HG02642 (cell line): Measurements from ENCODE around the gene STPG4.

Experiments used
- ATAC-seq: cut with Tn5 transposase; IDR thresholded peaks from one replicate; pipeline ENCODE4 v1.9.1; 2021; ENCODE audit warnings: mild to moderate bottlenecking; ENCODE audit not compliant: unreplicated experiment, poor library complexity

STPG4 gene

DNA sequence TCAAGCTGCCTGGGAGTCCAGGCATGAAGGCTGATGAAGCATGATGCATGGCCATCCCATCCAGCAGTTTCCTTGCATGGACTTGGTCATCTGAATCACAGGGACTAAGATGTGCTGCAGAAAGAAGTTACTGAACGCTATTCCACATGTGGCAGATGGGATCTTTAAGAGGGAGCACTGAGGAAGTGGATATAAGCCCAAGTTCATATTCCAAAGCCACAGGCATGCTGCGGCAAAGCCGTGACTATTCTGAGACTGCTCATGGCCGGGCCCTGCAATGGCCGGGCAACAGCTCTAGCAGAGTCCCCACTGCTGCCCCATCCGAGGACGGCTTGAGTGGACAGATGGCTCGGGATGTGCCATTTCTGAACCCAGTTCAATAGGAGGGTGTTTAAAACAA is 61.5 kb downstream of the STPG4 start:
- ATAC-seq = no peak

DNA sequence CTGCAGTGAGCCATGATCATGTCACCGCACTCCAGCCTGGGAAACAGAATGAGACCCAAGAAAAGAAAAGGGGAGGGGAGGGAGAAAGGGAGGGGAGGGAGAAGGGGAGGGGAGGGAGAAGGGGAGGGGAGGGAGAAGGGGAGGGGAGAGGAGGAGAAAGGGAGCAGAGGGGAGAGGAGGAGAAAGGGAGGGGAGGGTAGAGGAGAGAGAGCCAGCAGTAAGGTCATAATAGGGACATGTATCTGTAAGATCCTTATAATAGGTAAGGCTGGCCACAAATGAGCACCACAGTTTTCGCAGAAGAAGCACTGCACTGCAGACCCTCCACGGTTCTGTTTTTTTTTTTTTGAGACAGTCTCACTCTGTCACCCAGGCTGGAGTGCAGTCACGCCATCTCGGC is 62.6 kb downstream of the STPG4 start:
- ATAC-seq = no peak

DNA sequence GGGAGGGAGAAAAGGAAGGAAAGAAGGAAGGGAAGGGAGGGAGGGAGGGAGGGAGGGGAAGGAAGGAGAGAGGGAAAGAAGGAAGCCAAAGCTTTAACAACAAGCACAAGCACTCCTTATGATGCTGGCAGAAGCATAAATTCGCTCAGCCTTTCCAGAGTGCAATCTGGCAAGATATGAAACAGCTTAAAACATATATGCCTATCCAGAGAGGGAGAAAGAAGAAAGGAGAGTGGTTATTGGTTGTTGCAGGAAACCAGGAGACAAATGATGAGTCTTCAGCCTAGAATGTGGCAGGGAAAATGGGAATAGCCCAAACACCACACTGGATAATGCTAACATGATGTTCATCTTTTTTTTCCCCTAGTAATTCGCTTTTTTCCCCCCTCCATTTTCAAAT is 64.0 kb downstream of the STPG4 start:
- no peak for ATAC-seq

DNA sequence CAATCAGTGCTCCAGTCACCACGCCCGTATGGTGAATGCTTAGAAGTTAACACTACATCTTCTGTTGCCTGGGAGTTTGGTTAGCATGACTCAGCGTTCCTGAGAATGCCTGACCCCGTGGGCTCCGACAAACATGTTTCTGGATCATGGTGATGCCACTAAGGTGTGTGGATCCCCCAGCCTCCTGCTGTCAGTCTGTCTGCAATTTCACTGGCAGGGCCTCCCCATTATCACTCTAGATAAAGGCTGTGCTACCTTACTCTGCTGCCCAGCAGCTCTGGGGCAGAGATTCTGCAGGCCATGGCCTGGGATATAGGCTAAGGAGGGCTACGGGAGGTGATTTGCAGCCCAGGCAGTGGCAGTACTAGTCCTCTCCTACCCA is 66.0 kb downstream of the STPG4 start:
- ATAC-seq = no peak

DNA sequence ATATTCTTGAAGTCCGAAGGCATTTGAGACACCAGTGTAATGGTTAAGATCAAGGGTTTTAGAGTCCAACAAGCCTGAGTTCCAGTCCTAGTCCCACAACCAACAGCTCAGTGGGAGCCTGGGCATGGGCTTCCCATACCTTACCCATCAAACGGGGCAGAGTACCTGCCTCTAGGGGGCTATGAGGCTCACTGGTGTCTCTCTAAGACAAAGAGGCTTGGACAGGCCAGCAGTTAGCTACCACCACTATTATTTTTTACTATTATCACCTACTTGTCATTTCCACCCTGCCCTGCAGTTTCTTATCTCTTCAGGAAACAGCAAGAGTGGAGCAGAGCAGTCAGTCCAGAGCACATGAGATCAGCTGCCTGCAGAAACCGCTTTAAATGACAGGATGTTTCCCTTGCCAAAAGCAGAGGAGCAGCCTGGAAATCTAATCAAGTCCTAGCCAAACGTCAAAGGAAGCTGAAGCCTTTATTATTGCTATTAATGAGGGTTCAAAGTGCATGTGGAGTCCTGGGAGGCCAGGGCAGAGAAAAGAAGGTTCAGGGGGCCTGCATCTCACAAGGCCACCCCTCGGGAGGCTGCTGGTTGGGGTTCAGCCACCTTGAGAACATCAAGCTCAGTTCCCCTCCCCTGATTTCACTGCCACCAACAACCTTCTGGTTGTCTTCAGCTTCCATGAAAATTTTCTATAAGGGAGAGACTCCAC is 66.6 kb downstream of the STPG4 start:
- ATAC-seq = no peak

DNA sequence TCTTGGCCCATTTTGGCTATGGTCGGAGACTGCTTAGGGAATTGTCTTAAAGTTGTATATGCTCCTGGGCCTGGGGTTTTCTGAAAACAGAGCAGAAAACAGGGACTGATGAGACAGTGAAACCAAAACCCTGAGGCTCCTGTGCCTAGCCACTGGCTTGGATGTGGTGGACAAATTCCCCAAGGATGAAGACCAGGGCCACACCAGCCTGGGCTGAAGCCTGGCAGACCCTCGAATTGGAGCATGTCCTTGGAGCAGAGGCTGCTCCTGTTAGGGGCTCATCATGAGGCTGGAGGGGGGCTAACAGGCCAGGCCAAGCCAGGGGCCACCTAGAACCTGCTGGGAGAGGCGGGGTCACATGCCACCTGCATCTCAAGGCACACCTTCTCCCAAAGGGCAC is 68.1 kb downstream of the STPG4 start:
- ATAC-seq = no peak

DNA sequence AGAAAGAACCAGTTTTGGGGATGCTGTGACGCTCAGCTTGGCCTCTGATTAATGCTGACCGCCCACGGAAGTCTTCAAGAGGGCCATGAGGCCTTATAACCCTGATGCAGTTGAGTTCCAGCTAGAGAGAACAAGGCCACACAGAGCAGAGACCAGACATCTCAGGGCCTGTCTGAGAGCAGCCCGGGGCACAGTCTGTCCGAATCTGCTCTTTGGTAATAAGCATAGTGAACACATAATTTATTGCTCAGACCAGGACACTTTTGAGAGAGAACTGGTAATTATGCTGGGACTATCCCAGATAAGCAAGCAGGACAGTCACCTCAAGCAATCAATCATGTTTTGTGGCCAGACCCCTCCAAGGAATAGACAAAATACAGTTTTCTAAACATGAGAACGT is 68.5 kb downstream of the STPG4 start:
- no peak for ATAC-seq

DNA sequence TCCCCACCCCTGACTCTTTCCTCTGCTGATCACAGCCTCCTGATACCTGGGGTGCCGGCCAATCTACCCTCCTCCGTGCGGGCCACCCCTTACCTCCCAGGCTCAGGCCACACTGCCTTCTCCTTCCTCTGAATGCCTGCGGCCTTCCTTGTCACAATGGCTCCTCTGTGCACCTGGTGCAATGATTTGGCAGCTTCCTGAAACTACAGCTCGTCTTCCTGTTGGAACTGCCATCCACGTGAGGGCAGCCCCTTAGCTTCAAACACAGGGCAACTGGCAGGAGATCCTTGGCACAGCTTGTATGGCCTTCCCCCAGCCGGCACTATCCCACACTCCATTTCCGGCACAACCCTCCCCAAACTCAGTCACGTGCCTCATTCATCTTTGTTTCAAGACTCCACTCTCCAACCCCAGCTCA is 69.0 kb downstream of the STPG4 start:
- no peak for ATAC-seq

DNA sequence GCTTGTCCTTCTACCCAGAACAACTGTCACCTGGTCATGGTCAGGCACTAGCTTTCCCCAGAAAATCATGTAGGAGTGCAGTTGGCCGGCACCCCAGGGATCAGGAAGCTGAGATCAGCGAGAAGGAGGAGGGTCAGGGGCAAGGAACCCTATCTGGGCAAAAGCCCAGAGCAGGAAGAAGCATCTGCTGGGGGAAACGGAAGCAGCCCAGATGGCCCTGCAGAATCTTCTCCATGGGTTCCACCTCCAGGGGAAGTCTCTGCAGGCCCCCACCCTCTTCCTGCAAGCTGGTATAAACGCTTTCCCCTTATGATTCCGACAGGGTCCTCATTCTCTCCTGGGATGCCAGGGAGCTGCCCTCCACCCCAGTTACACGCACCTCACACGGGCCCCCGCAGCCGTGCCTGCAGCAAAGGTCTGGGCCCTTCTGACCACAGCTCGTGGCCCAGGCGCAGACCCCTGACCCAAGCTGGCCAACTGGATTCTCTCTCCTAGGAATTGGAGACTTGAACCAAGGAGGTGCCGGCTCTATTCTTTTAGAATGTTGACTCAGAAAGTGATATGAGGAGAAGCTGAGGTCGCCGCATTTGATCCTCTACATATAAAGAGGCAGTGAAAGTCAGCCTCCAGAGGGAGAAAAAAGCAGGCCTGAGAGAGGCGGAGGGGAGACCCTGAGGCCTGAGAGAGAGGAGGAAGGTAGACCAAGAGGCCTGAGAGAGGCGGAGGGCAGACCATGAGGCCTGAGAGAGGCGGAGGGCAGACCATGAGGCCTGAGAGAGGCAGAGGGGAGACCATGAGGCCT is 71.0 kb downstream of the STPG4 start:
- no peak for ATAC-seq

DNA sequence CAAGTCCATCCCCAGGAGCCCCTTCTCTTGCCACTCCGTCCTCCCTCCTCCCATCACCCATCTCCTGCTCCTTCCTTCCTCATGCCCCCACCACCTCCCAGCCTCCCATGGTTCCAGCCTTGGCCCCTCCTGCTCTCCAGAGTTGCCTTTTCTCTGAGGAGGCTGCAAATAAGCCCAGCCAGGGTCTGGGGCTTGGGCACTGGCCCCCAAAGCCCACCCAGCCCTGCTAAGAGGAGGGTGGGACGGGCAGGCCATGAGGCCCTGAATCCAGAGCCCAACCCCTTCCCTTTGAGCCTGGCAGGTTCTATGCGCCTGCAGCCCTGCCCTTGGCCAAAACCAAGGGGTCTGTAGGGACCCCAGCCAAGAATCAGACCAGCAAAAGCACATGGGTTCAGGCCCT is 71.6 kb downstream of the STPG4 start:
- no peak for ATAC-seq

DNA sequence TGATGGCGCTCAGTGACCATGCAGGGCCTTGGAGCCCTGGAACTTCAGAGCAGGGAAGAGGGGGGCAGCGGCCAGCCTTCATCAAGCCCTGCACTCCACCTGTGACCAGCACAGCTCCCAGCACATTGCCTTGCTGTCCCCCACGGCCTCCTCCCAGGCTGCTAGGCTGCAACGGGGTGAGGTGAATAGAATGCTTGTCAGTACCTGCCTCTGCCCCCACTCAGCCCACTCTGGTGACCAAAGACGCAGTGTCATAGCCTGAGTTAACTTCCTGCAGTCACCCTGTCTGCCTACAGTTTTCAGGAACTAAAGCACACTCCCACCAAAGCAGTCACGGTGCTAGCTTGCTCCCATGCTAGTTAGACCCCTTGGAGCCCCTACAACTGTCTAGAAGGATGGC is 72.1 kb downstream of the STPG4 start:
- no peak for ATAC-seq

DNA sequence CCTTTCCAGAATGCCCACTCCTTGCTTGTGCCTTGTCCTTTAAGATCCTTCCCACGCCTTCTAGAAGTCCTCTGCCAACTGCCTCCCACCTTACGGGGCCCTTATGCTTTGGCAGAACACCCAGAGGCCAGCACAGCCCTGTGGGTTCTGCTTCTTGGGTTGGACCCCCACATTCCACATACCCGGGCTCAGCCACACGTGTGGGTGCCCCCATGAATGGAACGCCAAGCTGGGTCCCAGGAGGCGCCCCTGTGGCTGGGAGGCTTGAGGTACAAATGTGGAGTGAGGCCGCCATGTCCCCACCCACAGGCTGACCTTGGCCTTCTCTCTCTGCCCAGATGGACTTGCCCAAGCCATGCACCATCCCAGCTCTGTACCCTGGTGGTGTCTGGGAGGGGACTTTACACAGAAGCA is 74.2 kb downstream of the STPG4 start:
- ATAC-seq = no peak

DNA sequence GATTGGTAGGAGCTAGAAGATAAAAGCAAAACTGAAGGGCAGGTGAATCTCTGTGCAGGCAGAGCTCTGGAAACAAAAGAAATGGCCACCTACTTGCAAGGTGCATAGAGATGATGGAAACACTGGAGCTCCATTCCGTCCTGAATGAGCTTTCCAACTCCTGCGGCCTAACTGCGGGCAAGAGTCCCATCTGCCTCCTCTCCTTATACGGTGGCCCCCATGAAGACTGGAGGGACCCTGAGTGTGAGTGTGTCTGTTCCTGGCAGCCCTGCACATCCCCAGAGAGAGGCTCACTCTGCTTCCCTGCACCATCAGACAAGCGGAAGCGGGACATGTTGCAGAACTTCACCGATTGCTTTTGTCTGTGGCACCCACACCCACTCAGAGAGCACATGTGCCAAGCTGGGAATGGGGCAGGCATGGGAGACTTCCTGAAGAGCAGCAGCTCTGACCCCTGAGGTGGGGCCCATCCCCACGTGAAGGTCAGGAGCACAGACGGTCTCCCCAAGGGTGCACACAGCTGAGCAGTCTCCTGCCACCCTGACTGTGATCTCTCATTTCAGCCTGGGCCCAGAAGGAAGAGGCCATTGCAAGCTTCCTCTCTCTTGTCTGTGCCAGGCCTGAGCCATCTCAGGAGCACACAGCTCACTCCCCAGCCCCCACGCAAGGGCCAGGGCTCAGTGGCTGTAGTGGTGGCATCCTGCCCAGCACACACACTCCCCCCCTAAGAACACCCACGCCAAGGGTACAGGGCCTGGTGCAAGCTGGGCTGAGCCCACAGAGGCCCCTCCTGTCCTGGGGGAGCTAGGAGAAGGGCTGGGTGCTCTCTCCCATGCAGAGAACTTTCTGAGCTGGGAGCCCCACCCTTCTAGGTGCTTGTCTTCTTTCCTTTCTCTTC is 75.3 kb downstream of the STPG4 start:
- no peak for ATAC-seq

DNA sequence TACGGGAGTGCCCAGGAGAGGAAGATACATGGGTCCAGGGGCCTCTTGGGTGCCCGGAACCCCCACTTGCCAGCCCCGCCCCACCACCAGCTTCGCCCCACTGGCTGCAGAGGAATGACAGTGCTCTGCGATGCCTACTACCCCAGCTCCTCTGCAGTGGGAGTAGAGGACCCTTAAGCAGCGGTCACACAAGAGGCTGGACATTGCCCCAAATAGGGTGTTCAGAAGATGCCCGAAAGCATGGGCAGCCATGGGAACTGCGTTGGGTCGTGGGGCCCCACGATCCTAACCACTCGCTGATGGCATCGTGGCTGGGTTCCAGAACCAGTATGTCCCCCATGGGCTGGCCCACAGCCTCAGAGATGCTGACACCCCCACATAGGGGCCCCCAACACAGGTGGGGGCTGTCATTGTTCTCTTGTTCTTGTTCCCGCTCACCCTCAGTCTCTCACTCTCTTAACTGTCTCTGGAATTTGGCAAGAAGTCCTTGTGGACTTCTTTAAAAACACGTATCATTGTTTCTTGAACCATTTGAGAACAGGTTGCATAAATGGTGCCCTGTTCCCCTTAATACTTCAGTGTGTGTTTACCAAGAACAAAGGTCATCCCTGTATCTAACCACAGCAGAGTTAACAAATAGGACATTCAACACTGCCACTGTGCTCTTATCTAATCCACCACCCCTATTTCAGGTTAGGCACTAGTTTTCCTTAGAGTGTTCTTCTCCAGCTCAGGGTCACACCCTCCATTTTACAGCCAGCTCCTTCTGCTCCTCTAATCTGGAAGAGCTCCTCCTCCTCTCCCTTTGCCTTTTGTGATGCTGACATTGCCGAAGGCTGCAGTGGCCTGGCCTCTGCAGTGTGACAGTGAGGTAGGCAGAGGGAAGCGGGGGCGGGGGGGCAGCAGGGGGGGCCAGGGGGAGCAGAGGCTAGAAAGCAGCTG is 76.3 kb downstream of the STPG4 start:
- ATAC-seq = no peak

DNA sequence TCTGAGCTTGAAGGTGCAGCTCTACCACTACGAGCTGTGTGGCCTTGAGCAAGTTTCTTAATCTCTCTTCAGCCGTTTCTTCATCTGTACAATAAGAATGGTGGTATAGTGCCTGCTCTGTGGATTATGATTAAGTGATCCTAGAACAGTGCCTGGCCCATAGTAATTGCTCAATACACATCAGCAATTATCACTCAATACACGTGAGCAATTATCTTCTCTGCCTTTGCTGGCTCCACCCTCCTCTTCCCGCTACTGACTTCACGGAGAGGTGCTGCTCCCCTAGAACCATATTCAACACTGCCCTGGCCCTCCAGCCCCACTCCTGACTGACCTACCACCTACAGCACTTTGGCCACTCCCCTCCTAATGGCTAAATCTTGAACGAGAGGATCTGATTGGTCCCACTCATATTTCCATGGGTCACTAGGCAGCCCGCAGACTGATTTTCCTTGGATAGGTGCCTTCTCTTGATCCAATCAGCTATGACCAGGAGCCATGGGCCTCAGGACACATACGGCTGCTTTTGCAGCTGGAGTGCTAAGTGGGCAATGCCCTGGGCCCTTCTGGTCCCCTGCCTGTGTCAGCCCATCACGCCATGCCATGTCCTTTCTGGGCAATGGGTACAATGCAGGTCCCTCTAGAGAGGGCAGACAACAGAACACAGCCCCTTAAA is 77.5 kb downstream of the STPG4 start:
- no peak for ATAC-seq

DNA sequence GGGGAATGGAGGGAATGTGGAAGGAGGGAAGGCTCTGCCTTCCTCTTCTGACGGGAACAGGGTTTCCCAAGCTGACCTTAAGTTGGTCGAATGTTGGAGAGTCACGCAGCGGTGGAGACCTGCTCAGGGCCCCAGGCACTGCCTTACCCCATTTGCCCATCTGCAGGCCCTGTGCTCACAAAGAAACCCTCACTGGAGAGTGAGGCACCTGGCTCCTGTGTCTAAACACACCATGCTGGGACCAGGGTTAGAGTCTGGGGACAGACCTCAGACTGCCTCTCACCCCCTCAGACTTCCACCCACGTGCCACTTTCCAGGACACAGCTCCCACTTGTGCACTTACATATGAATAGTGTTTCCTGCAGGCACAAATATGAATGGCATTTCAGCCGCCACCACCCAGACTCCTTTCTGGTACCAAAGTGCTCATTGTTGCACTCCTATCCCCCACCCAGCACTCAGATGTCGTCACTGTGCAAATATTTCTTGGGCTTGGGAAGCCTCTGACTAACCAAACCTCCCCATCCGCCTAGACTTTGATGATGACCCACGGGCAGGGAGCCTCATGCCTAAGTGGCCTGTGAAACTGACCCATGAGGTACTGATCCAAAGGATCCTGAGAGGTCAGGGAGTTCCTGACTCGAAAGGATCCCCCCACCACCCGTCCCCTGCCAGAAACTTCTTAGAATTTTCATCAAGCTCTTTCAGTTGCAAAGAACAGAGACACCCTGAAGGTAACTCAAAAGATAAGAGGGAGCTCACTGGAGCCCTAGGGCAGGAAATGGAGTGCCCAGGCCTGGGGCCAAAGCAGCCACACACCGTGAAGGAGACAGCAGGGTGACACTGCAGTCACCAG is 78.3 kb downstream of the STPG4 start:
- no peak for ATAC-seq

DNA sequence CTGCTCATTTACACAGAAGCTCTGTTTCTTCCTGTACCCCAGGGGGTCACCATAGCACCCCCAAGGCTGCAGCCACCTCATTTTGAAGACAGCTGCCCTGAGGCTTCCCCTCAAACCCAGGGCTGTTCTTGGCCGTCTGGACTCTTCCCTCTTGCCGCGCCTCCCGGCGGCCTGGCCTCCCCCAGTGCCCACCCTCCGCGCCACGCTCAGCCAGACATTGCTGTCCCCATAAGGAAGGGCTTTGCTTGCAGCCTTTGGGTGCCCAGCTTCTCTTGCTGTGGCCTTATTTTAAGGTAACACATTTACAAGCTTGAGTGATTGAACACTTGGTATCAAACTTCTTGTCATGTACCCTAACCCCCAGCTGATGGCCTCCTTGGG is 79.0 kb downstream of the STPG4 start:
- ATAC-seq = no peak

DNA sequence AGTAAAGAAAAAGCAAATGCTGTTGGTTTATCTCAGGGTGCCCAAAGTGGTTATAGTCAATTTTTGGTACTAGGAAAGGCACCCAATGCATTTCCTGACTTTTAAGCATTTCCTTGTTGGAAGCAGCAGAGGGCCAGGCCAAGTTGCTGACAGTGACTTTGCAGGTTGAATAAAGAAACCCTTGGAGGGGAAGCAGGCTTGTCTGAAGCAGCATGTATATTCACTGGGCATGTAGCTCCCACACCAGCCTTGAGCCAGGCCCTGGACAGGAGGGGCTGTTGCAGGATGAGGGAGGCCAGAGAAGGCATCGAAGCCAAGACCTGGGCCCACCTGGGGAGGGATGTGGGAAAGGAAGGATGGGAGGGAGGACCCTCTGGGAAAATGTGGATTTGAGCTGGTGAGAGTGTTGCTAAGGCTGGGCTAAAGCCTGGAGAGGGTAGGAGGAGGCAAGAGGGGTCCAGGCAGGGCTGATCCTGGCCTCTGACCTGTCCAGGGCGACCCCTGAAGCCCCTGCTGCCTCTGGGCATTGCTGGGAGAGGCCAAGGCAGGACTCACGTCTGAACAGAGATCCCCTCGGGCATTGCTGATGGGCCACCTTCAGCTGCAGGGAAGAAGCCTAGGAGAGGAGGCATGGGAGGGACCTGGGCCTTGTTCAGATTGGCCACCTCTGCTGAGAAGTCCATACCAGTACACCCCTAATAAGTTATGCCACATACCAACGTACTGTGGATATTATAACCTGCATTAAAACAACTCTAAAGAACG is 79.6 kb downstream of the STPG4 start:
- no peak for ATAC-seq
